RWPE1 (cell line): ENCODE results near the gene PLA2G5.

Source experiments
- CTCF ChIA-PET: fragments of 350-600 bp; sonication (Branson Sonifier 250); formaldehyde crosslinking; extraction: SDS; loops from one replicate; lab custom pipeline; 2021; lab: Yijun Ruan, JAX
- POLR2A ChIA-PET: fragments of 400-600 bp; formaldehyde crosslinking; extraction: SDS; loops from one replicate; lab custom pipeline; 2020; ENCODE audit warnings: antibody characterized with exemption; ENCODE audit not compliant: low non-redundant PET; lab: Yijun Ruan, JAX
- DNase-seq: peaks from one replicate; pipeline ENCODE4 v3.0.0; 2012; ENCODE audit warnings: low spot score
- H3K27ac ChIP-seq: fragments of 450-650 bp; 2 replicates; pipeline ENCODE4 v1.5.1; 2017
- CTCF ChIP-seq: fragments of 450-650 bp; conservative IDR thresholded peaks from 2 replicates; pipeline ENCODE4 v1.5.1; 2017; ENCODE audit warnings: low read depth, mild to moderate bottlenecking

The PLA2G5 gene

GRCh38 chr1:20138961-20139550, 69.1 kb downstream of the PLA2G5 start, which contains the start of gene PLA2G2F:
PLA2G2F (plus strand) TSS chr1:20139323; CDS start chr1:20139428, 105 bp downstream.
- no peak for TF ChIP-seq CTCF
- H3K27ac ChIP-seq: no peak within 1 kb of the TSS
- POLR2A ChIA-PET: no interaction called here
- CTCF ChIA-PET: no interaction called here
- no peak for DNase-seq

GRCh38 chr1:20139776-20140612, 70.0 kb downstream of the PLA2G5 start:
- CTCF ChIA-PET: no interaction called here
- TF ChIP-seq CTCF: no peak
- no peak overlapping the region for H3K27ac ChIP-seq
- POLR2A ChIA-PET: no interaction called here
- DNase-seq: no peak

GRCh38 chr1:20141001-20141400, 71.0 kb downstream of the PLA2G5 start:
- no peak for DNase-seq
- H3K27ac ChIP-seq: no peak overlapping the region
- ChIA-PET CTCF (no interaction called here), POLR2A (no interaction called here)
- no peak for TF ChIP-seq CTCF

- H3K27ac ChIP-seq: no peak overlapping the region
- TF ChIP-seq CTCF: no peak
- POLR2A ChIA-PET: no interaction called here
- CTCF ChIA-PET: no interaction called here
- DNase-seq: no peak
Observed at GRCh38 chr1:20141466-20141865, 71.5 kb downstream of the PLA2G5 start.
